Keratinocyte (primary cell): Measurements from ENCODE around the gene BRPF1. TPM values are rescaled to one million over a fixed set of nuclear protein-coding genes. Genes with fewer than 3 reads are reported as not detected.

ENCODE experiments used
- DNase-seq: peaks from one replicate; pipeline ENCODE4 v3.0.0-alpha.2; 2011; ENCODE audit warnings: low read depth, missing footprints, low spot score
- FAIRE-seq: peaks from 2 replicates; lab custom pipeline; 2011; peaks lifted over from hg19 to GRCh38; lab: Jason Lieb, UNC
- H2AFZ ChIP-seq: 2 replicates; pipeline ENCODE4 v1.6.0; 2012; ENCODE audit warnings: low read length, control low read depth, inconsistent platforms; ENCODE audit not compliant: control insufficient read depth
- H3K27ac ChIP-seq: 2 replicates; pipeline ENCODE4 v1.5.1; 2011; ENCODE audit warnings: low read length; ENCODE audit not compliant: control insufficient read depth, insufficient read depth
- H3K27me3 ChIP-seq: 3 replicates; pipeline ENCODE4 v1.6.0; 2011; ENCODE audit warnings: low read length; ENCODE audit not compliant: control insufficient read depth, insufficient read depth; ENCODE audit errors: extremely low read depth
- H3K36me3 ChIP-seq, 2 experiments: 2 replicates in 1 of 2; 3 replicates in 1 of 2; pipeline ENCODE4 v1.5.1; 2011; ENCODE audit warnings: low read length in 2 of 2, mild to moderate bottlenecking in 1 of 2; ENCODE audit not compliant: control insufficient read depth in 2 of 2, insufficient read depth in 2 of 2; ENCODE audit errors: extremely low read depth in 1 of 2
- H3K4me1 ChIP-seq: 3 replicates; pipeline ENCODE4 v1.5.1; 2011; ENCODE audit warnings: low read length; ENCODE audit not compliant: control insufficient read depth, insufficient read depth; ENCODE audit errors: extremely low read depth
- H3K4me2 ChIP-seq: 3 replicates; pipeline ENCODE4 v1.6.0; 2011; ENCODE audit warnings: low read depth, low read length; ENCODE audit not compliant: control insufficient read depth, insufficient read depth; ENCODE audit errors: extremely low read depth
- H3K4me3 ChIP-seq, 3 experiments: fragments of 200-600 bp in 1 of 3; sonication (generic) in 1 of 3; 2 replicates in 2 of 3; 3 replicates in 1 of 3; pipeline ENCODE4 v1.5.1; 2011 to 2016; ENCODE audit warnings: low read length in 3 of 3, mild to moderate bottlenecking in 3 of 3, control low read depth in 2 of 3, inconsistent platforms in 1 of 3, low read depth in 1 of 3, mixed read lengths in 1 of 3, mixed run types in 1 of 3, moderate library complexity in 1 of 3; ENCODE audit not compliant: control insufficient read depth in 2 of 3, insufficient read depth in 2 of 3; ENCODE audit errors: extremely low read depth in 1 of 3
- H3K79me2 ChIP-seq: 2 replicates; pipeline ENCODE4 v1.6.0; 2012; ENCODE audit warnings: low read length; ENCODE audit not compliant: control insufficient read depth, insufficient read depth
- H3K9ac ChIP-seq: 3 replicates; pipeline ENCODE4 v1.6.0; 2011; ENCODE audit warnings: low read length; ENCODE audit not compliant: control insufficient read depth, insufficient read depth; ENCODE audit errors: extremely low read depth
- H3K9me1 ChIP-seq: 3 replicates; pipeline ENCODE4 v1.6.0; 2011; ENCODE audit warnings: low read length; ENCODE audit not compliant: control insufficient read depth, insufficient read depth; ENCODE audit errors: extremely low read depth
- H3K9me3 ChIP-seq: 2 replicates; pipeline ENCODE4 v1.5.1; 2012; ENCODE audit warnings: low read depth, low read length; ENCODE audit not compliant: control insufficient read depth
- H4K20me1 ChIP-seq: 3 replicates; pipeline ENCODE4 v1.6.0; 2011; ENCODE audit warnings: low read length; ENCODE audit not compliant: control insufficient read depth, insufficient read depth; ENCODE audit errors: extremely low read depth
- CTCF ChIP-seq, 3 experiments: IDR thresholded peaks in 1 of 3; conservative IDR thresholded peaks in 1 of 3; optimal IDR thresholded peaks in 1 of 3; 2 replicates in 2 of 3; 3 replicates in 1 of 3; pipeline versions ENCODE3 to v1.5.1; 2011; ENCODE audit warnings: low read length in 3 of 3, mild to moderate bottlenecking in 3 of 3, moderate library complexity in 2 of 3, control low read depth in 1 of 3, inconsistent platforms in 1 of 3; ENCODE audit not compliant: insufficient read depth in 2 of 3; ENCODE audit errors: extremely low read depth in 1 of 3
- EZH2 ChIP-seq: IDR thresholded peaks from one replicate; pipeline ENCODE4 v1.6.1; 2012; ENCODE audit warnings: inconsistent platforms, mild to moderate bottlenecking, low read length, moderate library complexity
- dilution Hi-C: fragments of 300-500 bp; cut with MboI; formaldehyde crosslinking; loops from one replicate; pipeline ENCODE4 v1.7.0; 2020; ENCODE audit warnings: low sequenced_read_pairs; ENCODE audit not compliant: extremely low pct_ligation_motif_present
- polyA plus RNA-seq, 5 experiments: library from polyadenylated mRNA; depleted of rRNA in 3 of 5; stranded (reverse) in 3 of 5; stranded (forward) in 1 of 5; unstranded in 1 of 5; fragments of >200 nt; gene quantifications; 1 replicate in 1 of 5; 2 replicates in 3 of 5; 3 replicates in 1 of 5; pipeline versions ENCODE4 v1.2.1 to v1.2.3, GENCODE V29; 2011 to 2012; ENCODE audit warnings: missing spikeins in 2 of 5, low read depth in 1 of 5, low replicate concordance in 1 of 5

The BRPF1 gene
- polyA plus RNA-seq, 1 donor (not counting 4 experiments of a cell fraction or from before 2014, with no cell fraction given) = 8.0 TPM

- peaks cover 22 to 30% of the 10 kb centered on the region in 2 experiments for H3K36me3 ChIP-seq
- FAIRE-seq = no peak
Measured at GRCh38 chr3:9749296-9749644, 17.7 kb downstream of the BRPF1 start.

GRCh38 chr3:9749645-9750555 lies 18.4 kb downstream of the BRPF1 start, which contains the start of gene OGG1:
OGG1 (plus strand) TSS chr3:9749952; CDS start chr3:9750287, 335 bp downstream.
- Histone ChIP-seq H2AFZ (peak within 1 kb of the TSS; percentile 94), H3K27me3 (no peaks in the 10 kb centered on the region), H3K9me1 (no peaks in the 10 kb centered on the region), H3K27ac (peak within 1 kb of the TSS; percentile 61), H3K4me3 (peak within 1 kb of the TSS; percentile 55 to 85 (median 82)), H3K9ac (peak within 1 kb of the TSS; percentile 73), H3K9me3 (no peaks in the 10 kb centered on the region), H4K20me1 (no peaks in the 10 kb centered on the region), H3K4me2 (peak within 1 kb of the TSS; percentile 89), H3K79me2 (peaks cover 4% of the 10 kb centered on the region), H3K36me3 (peaks cover 15 to 24% of the 10 kb centered on the region in 2 experiments), H3K4me1 (peaks cover 21% of the 10 kb centered on the region)
- DNase-seq = peak; percentile 88
- no peak for FAIRE-seq
- no peak for TF ChIP-seq EZH2
- no peak for TF ChIP-seq CTCF (optimal IDR thresholded peaks at IDR 0.05 in 1 of 3, IDR thresholded peaks at IDR 0.05 in 1 of 3, conservative IDR thresholded peaks at IDR 0.05 in 1 of 3; ENCODE audit: extremely low read depth in 1 of 3, insufficient read depth in 2 of 3, low read length in 3 of 3)
- dilution Hi-C loops = no loop called here

More at GRCh38 chr3:9749296-9749644, 17.7 kb downstream of the BRPF1 start:
- peak overlapping the region; percentile 55 to 85 (median 82) for H3K4me3 ChIP-seq
- H3K9me3 ChIP-seq = no peaks in the 10 kb centered on the region
- dilution Hi-C loops = no loop called here
- H3K4me2 ChIP-seq = peak overlapping the region; percentile 89
- H3K9ac ChIP-seq = peak overlapping the region; percentile 73
- DNase-seq = no peak
- H3K4me1 ChIP-seq = peaks cover 15% of the 10 kb centered on the region
- TF ChIP-seq CTCF (optimal IDR thresholded peaks at IDR 0.05 in 1 of 3, IDR thresholded peaks at IDR 0.05 in 1 of 3, conservative IDR thresholded peaks at IDR 0.05 in 1 of 3; ENCODE audit: extremely low read depth in 1 of 3, insufficient read depth in 2 of 3, low read length in 3 of 3) (no peak), EZH2 (no peak)
- H3K9me1 ChIP-seq = no peaks in the 10 kb centered on the region
- no peaks in the 10 kb centered on the region for H3K27me3 ChIP-seq
- H2AFZ ChIP-seq = peak overlapping the region; percentile 94
- peak overlapping the region; percentile 61 for H3K27ac ChIP-seq
- H3K79me2 ChIP-seq = peaks cover 4% of the 10 kb centered on the region
- H4K20me1 ChIP-seq = no peaks in the 10 kb centered on the region
